ENCODE measurements around the gene DNAL1. TPM values are rescaled to one million over a fixed set of nuclear protein-coding genes. Genes with fewer than 3 reads are reported as not detected.
A peak's percentile ranks its signal among the peaks of the same experiment; 100 is the strongest.

The DNAL1 gene
- total and polyA plus RNA-seq, 2 donors = 4.1 to 6.0 TPM

- Histone ChIP-seq H3K4me3 (ENCODE audit: low read length in 2 of 2) (no peak overlapping the region), H3K27ac (ENCODE audit: low read depth in 1 of 2, low read length in 1 of 2) (no peak overlapping the region), H3K9me3 (ENCODE audit: control insufficient read depth in 2 of 2, insufficient read depth in 1 of 2, low read length in 1 of 2) (no peaks in the 10 kb centered on the region), H3K36me3 (ENCODE audit: control insufficient read depth in 2 of 2, insufficient read depth in 2 of 2, low read length in 1 of 2) (peaks cover 71 to 78% of the 10 kb centered on the region in 2 donors), H3K4me1 (ENCODE audit: control insufficient read depth in 2 of 2, insufficient read depth in 2 of 2, low read length in 2 of 2) (no peaks in the 10 kb centered on the region), H3K27me3 (ENCODE audit: control insufficient read depth in 2 of 2, insufficient read depth in 1 of 2, low read length in 1 of 2) (no peaks in the 10 kb centered on the region)
- DNase-seq (ENCODE audit: low read depth in 6 of 9, low spot score in 9 of 9) = no peak
- 99% methylated on average over 23 of the region's 23 CpGs for WGBS
Observed at GRCh38 chr14:73729556-73730265, 84.9 kb downstream of the DNAL1 start.

- Histone ChIP-seq H3K27me3 (ENCODE audit: control insufficient read depth in 2 of 2, insufficient read depth in 1 of 2, low read length in 1 of 2) (no peaks in the 10 kb centered on the region), H3K4me1 (ENCODE audit: control insufficient read depth in 2 of 2, insufficient read depth in 2 of 2, low read length in 2 of 2) (no peaks in the 10 kb centered on the region), H3K4me3 (ENCODE audit: low read length in 2 of 2) (no peak overlapping the region), H3K27ac (ENCODE audit: low read depth in 1 of 2, low read length in 1 of 2) (no peak overlapping the region), H3K9me3 (ENCODE audit: control insufficient read depth in 2 of 2, insufficient read depth in 1 of 2, low read length in 1 of 2) (no peaks in the 10 kb centered on the region), H3K36me3 (ENCODE audit: control insufficient read depth in 2 of 2, insufficient read depth in 2 of 2, low read length in 1 of 2) (peaks cover 61 to 75% of the 10 kb centered on the region in 2 donors)
- 93% methylated on average over 3 of the region's 3 CpGs for WGBS
- DNase-seq (ENCODE audit: low read depth in 6 of 9, low spot score in 9 of 9) = no peak
Observed at GRCh38 chr14:73731111-73731510, 86.3 kb downstream of the DNAL1 start.

- Histone ChIP-seq H3K27ac (ENCODE audit: low read depth in 1 of 2, low read length in 1 of 2) (no peak overlapping the region), H3K9me3 (ENCODE audit: control insufficient read depth in 2 of 2, insufficient read depth in 1 of 2, low read length in 1 of 2) (no peaks in the 10 kb centered on the region), H3K4me1 (ENCODE audit: control insufficient read depth in 2 of 2, insufficient read depth in 2 of 2, low read length in 2 of 2) (no peaks in the 10 kb centered on the region), H3K36me3 (ENCODE audit: control insufficient read depth in 2 of 2, insufficient read depth in 2 of 2, low read length in 1 of 2) (peaks cover 58 to 73% of the 10 kb centered on the region in 2 donors), H3K27me3 (ENCODE audit: control insufficient read depth in 2 of 2, insufficient read depth in 1 of 2, low read length in 1 of 2) (no peaks in the 10 kb centered on the region), H3K4me3 (ENCODE audit: low read length in 2 of 2) (no peak overlapping the region)
- DNase-seq (ENCODE audit: low read depth in 6 of 9, low spot score in 9 of 9) = no peak
- 97% methylated on average over 3 of the region's 3 CpGs for WGBS
Observed at GRCh38 chr14:73732006-73732405, 87.2 kb downstream of the DNAL1 start.

GRCh38 chr14:73736842-73737241 is 92.1 kb downstream of the DNAL1 start:
- WGBS = 96% methylated on average over 13 of the region's 13 CpGs
- Histone ChIP-seq H3K36me3 (ENCODE audit: control insufficient read depth in 2 of 2, insufficient read depth in 2 of 2, low read length in 1 of 2) (peaks cover 43 to 55% of the 10 kb centered on the region in 2 donors), H3K9me3 (ENCODE audit: control insufficient read depth in 2 of 2, insufficient read depth in 1 of 2, low read length in 1 of 2) (no peaks in the 10 kb centered on the region), H3K27me3 (ENCODE audit: control insufficient read depth in 2 of 2, insufficient read depth in 1 of 2, low read length in 1 of 2) (no peaks in the 10 kb centered on the region), H3K4me1 (ENCODE audit: control insufficient read depth in 2 of 2, insufficient read depth in 2 of 2, low read length in 2 of 2) (peaks cover 8 to 20% of the 10 kb centered on the region in 2 donors), H3K4me3 (ENCODE audit: low read length in 2 of 2) (no peak overlapping the region), H3K27ac (ENCODE audit: low read depth in 1 of 2, low read length in 1 of 2) (no peak overlapping the region)
- no peak for DNase-seq (ENCODE audit: low read depth in 6 of 9, low spot score in 9 of 9)

- no peaks in the 10 kb centered on the region for H3K9me3 ChIP-seq (ENCODE audit: control insufficient read depth in 2 of 2, insufficient read depth in 1 of 2, low read length in 1 of 2)
- WGBS = 97% methylated on average over 22 of the region's 22 CpGs
- no peaks in the 10 kb centered on the region for H3K27me3 ChIP-seq (ENCODE audit: control insufficient read depth in 2 of 2, insufficient read depth in 1 of 2, low read length in 1 of 2)
- H3K36me3 ChIP-seq (ENCODE audit: control insufficient read depth in 2 of 2, insufficient read depth in 2 of 2, low read length in 1 of 2) = peaks cover 37 to 50% of the 10 kb centered on the region in 2 donors
- DNase-seq (ENCODE audit: low read depth in 6 of 9, low spot score in 9 of 9) = no peak
- H3K27ac ChIP-seq (ENCODE audit: low read depth in 1 of 2, low read length in 1 of 2) = no peak overlapping the region
- no peak overlapping the region for H3K4me3 ChIP-seq (ENCODE audit: low read length in 2 of 2)
- H3K4me1 ChIP-seq (ENCODE audit: control insufficient read depth in 2 of 2, insufficient read depth in 2 of 2, low read length in 2 of 2) = peaks cover 24 to 38% of the 10 kb centered on the region in 2 donors
Observed at GRCh38 chr14:73738518-73739173, 93.9 kb downstream of the DNAL1 start.

- peaks cover 30 to 45% of the 10 kb centered on the region in 2 donors for H3K4me1 ChIP-seq (ENCODE audit: control insufficient read depth in 2 of 2, insufficient read depth in 2 of 2, low read length in 2 of 2)
- H3K36me3 ChIP-seq (ENCODE audit: control insufficient read depth in 2 of 2, insufficient read depth in 2 of 2, low read length in 1 of 2) = peaks cover 36 to 47% of the 10 kb centered on the region in 2 donors
- H3K27me3 ChIP-seq (ENCODE audit: control insufficient read depth in 2 of 2, insufficient read depth in 1 of 2, low read length in 1 of 2) = no peaks in the 10 kb centered on the region
- no peak for DNase-seq (ENCODE audit: low read depth in 6 of 9, low spot score in 9 of 9)
- H3K4me3 ChIP-seq (ENCODE audit: low read length in 2 of 2) = no peak overlapping the region
- WGBS = 94% methylated on average over 21 of the region's 21 CpGs
- H3K9me3 ChIP-seq (ENCODE audit: control insufficient read depth in 2 of 2, insufficient read depth in 1 of 2, low read length in 1 of 2) = no peaks in the 10 kb centered on the region
- H3K27ac ChIP-seq (ENCODE audit: low read depth in 1 of 2, low read length in 1 of 2) = no peak overlapping the region
Observed at GRCh38 chr14:73739174-73739898, 94.5 kb downstream of the DNAL1 start.

- WGBS = 93% methylated on average over 12 of the region's 12 CpGs
- Histone ChIP-seq H3K27ac (ENCODE audit: low read depth in 1 of 2, low read length in 1 of 2) (peak overlapping the region; percentile 56 to 95), H3K4me1 (ENCODE audit: control insufficient read depth in 2 of 2, insufficient read depth in 2 of 2, low read length in 2 of 2) (peaks cover 37 to 52% of the 10 kb centered on the region in 2 donors), H3K27me3 (ENCODE audit: control insufficient read depth in 2 of 2, insufficient read depth in 1 of 2, low read length in 1 of 2) (no peaks in the 10 kb centered on the region), H3K9me3 (ENCODE audit: control insufficient read depth in 2 of 2, insufficient read depth in 1 of 2, low read length in 1 of 2) (no peaks in the 10 kb centered on the region), H3K36me3 (ENCODE audit: control insufficient read depth in 2 of 2, insufficient read depth in 2 of 2, low read length in 1 of 2) (peaks cover 33 to 42% of the 10 kb centered on the region in 2 donors), H3K4me3 (ENCODE audit: low read length in 2 of 2) (no peak overlapping the region)
- DNase-seq (ENCODE audit: low read depth in 6 of 9, low spot score in 9 of 9) = no peak
Observed at GRCh38 chr14:73739899-73740617, 95.3 kb downstream of the DNAL1 start.

- no peak for DNase-seq (ENCODE audit: low read depth in 6 of 9, low spot score in 9 of 9)
- 71% methylated on average over 9 of the region's 9 CpGs for WGBS
- peaks cover 30 to 36% of the 10 kb centered on the region in 2 donors for H3K36me3 ChIP-seq (ENCODE audit: control insufficient read depth in 2 of 2, insufficient read depth in 2 of 2, low read length in 1 of 2)
- H3K27me3 ChIP-seq (ENCODE audit: control insufficient read depth in 2 of 2, insufficient read depth in 1 of 2, low read length in 1 of 2) = no peaks in the 10 kb centered on the region
- peak overlapping the region; percentile 56 to 95 for H3K27ac ChIP-seq (ENCODE audit: low read depth in 1 of 2, low read length in 1 of 2)
- H3K4me3 ChIP-seq (ENCODE audit: low read length in 2 of 2) = peak overlapping the region in 1 of 2 donors; percentile 35
- no peaks in the 10 kb centered on the region for H3K9me3 ChIP-seq (ENCODE audit: control insufficient read depth in 2 of 2, insufficient read depth in 1 of 2, low read length in 1 of 2)
- peaks cover 41 to 59% of the 10 kb centered on the region in 2 donors for H3K4me1 ChIP-seq (ENCODE audit: control insufficient read depth in 2 of 2, insufficient read depth in 2 of 2, low read length in 2 of 2)
Observed at GRCh38 chr14:73740618-73741326, 96.0 kb downstream of the DNAL1 start.
